Measurements from ENCODE around the gene MT1HL1.

Gene MT1HL1

GRCh38 chr1:237025358-237026074 lies 21.3 kb upstream of the MT1HL1 start:
- H3K27ac ChIP-seq = no peak overlapping the region

GRCh38 chr1:237018896-237019295 lies 14.7 kb upstream of the MT1HL1 start:
- no peak overlapping the region for H3K27ac ChIP-seq
- H3K4me2 ChIP-seq (ENCODE audit: low read length) = no peak overlapping the region
- H3K27me3 ChIP-seq (ENCODE audit: control insufficient read depth, insufficient read depth, low read length) = no peaks in the 10 kb centered on the region
- H3K4me3 ChIP-seq (ENCODE audit: low read depth, low read length) = no peak overlapping the region
- H3K9ac ChIP-seq = no peak overlapping the region
- H3K4me1 ChIP-seq = no peaks in the 10 kb centered on the region
- no peak overlapping the region for H2AFZ ChIP-seq
- no peaks in the 10 kb centered on the region for H3K79me2 ChIP-seq
- no peaks in the 10 kb centered on the region for H3K9me3 ChIP-seq (ENCODE audit: control insufficient read depth, low read length)
- no peak for TF ChIP-seq CTCF (IDR thresholded peaks at IDR 0.05)
- H3K36me3 ChIP-seq (ENCODE audit: control insufficient read depth, insufficient read depth, low read length) = no peaks in the 10 kb centered on the region

More at GRCh38 chr1:237025358-237026074, 21.3 kb upstream of the MT1HL1 start:
- H2AFZ ChIP-seq = no peak overlapping the region
- no peak overlapping the region for H3K9ac ChIP-seq
- H3K4me2 ChIP-seq (ENCODE audit: low read length) = no peak overlapping the region
- no peaks in the 10 kb centered on the region for H3K36me3 ChIP-seq (ENCODE audit: control insufficient read depth, insufficient read depth, low read length)
- no peaks in the 10 kb centered on the region for H3K79me2 ChIP-seq
- no peak overlapping the region for H3K4me3 ChIP-seq (ENCODE audit: low read depth, low read length)
- no peaks in the 10 kb centered on the region for H3K9me3 ChIP-seq (ENCODE audit: control insufficient read depth, low read length)
- no peak for TF ChIP-seq CTCF (IDR thresholded peaks at IDR 0.05)
- H3K27me3 ChIP-seq (ENCODE audit: control insufficient read depth, insufficient read depth, low read length) = no peaks in the 10 kb centered on the region
- no peaks in the 10 kb centered on the region for H3K4me1 ChIP-seq

- no peak overlapping the region for H2AFZ ChIP-seq
- H3K9ac ChIP-seq = no peak overlapping the region
- no peak overlapping the region for H3K4me2 ChIP-seq (ENCODE audit: low read length)
- no peaks in the 10 kb centered on the region for H3K9me3 ChIP-seq (ENCODE audit: control insufficient read depth, low read length)
- no peak overlapping the region for H3K27ac ChIP-seq
- no peaks in the 10 kb centered on the region for H3K79me2 ChIP-seq
- TF ChIP-seq CTCF (IDR thresholded peaks at IDR 0.05) = no peak
- H3K27me3 ChIP-seq (ENCODE audit: control insufficient read depth, insufficient read depth, low read length) = no peaks in the 10 kb centered on the region
- H3K4me3 ChIP-seq (ENCODE audit: low read depth, low read length) = no peak overlapping the region
- no peaks in the 10 kb centered on the region for H3K4me1 ChIP-seq
- no peaks in the 10 kb centered on the region for H3K36me3 ChIP-seq (ENCODE audit: control insufficient read depth, insufficient read depth, low read length)
Measured at GRCh38 chr1:237016626-237017025, 12.4 kb upstream of the MT1HL1 start.

GRCh38 chr1:237013608-237014007 lies 9.4 kb upstream of the MT1HL1 start:
- Histone ChIP-seq H3K27ac (no peak overlapping the region), H3K4me1 (no peaks in the 10 kb centered on the region)

More at GRCh38 chr1:237013608-237014007, 9.4 kb upstream of the MT1HL1 start:
- H3K4me2 ChIP-seq (ENCODE audit: low read length) = no peak overlapping the region
- H2AFZ ChIP-seq = no peak overlapping the region
- H3K27me3 ChIP-seq (ENCODE audit: control insufficient read depth, insufficient read depth, low read length) = no peaks in the 10 kb centered on the region
- no peaks in the 10 kb centered on the region for H3K9me3 ChIP-seq (ENCODE audit: control insufficient read depth, low read length)
- no peak overlapping the region for H3K4me3 ChIP-seq (ENCODE audit: low read depth, low read length)
- no peaks in the 10 kb centered on the region for H3K79me2 ChIP-seq
- no peak for TF ChIP-seq CTCF (IDR thresholded peaks at IDR 0.05)
- no peaks in the 10 kb centered on the region for H3K36me3 ChIP-seq (ENCODE audit: control insufficient read depth, insufficient read depth, low read length)
- H3K9ac ChIP-seq = no peak overlapping the region

Measured in parathyroid adenoma (tissue), 2 donors.